ENCODE measurements around the gene HES7.

HES7 gene

DNA sequence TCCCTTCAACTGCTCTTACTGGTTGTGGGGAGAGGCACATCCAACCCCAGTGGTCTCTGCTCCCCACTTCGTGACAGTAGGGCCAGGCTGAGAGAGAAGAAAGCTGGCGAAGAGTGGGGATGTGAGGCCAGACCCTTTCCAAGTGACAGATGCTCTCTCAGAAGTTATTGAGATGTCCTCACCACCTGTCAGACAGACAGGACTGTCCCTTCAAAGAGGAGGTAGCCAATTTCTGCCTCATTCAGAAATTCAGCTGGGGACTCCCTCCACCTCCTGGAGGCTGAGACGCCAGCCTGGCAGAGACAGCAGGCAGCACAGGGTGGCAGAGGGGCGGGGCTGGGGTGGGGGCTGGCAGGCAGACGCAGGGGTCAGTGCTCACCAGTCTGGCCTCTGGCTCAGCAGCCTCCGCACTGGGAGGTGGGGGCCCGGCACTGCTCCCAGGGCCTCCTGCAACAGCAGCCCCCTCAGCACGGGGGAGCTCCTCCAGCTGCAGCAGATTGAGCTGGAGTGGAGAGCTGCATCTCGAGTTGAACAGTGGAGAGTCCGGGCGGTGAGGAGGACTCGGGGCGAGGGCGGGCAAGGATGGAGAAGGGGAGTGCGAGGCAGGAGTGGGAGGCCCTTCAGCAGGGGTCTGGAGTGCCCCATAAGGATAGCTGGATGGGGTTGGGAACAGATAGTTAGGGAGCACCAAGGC, 19.1 kb upstream of the HES7 start:
- no peak for DNase-seq

DNA sequence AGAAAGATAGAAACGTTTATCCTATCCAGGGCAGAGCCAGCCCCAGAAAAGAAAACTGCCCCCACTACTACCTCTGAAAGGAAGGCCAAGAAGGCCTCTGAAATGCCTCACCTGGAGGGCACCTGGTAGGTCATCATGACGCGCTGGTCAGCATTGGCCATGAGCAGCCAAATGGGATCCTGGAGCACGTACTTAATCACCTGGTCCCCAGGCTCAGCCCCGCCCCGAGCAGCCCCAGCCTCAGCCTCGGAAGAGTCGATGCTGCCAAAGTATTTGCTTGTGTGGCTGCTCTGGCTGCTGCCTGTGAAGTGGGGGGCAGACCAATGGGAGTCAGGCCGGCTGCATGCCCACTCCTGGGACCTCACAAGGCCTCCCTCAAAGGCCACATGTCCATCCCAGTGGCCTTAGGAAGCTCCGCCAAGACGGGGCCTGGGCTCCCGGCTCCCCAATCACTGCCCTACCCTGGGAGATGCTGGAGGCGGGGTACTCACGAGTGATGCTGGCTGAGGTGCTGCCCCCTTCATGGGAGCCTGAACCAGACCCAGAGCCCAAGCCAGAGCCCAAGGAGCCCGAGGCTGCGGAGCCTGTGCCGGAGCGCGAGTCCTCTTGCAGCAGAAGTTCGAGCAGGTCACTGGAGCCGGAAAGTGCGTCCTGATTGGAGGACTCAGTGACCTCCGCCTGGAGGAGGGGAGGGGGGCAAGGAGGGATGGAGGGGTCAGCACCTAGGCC, 18.4 kb upstream of the HES7 start:
- DNase-seq: no peak

DNA sequence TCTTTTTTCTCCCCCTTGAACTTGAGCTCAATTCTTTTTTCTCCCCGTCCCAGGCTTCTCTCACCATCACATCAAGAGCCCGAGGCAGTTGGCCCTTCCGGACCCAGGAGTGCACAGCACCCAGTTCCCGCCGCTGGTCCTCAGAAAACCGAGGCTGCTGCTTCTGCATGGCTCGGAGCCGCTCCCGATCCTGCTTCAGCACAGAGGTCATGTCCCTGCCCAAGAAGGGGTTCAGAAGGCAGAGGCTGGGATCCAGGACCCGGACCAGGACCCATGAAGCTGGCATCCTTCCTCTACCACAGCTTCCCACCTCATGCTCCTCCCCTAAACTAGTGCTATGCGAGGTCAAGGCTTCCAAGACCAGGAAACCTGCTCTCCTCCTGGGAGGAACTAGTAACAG, 17.8 kb upstream of the HES7 start:
- DNase-seq: no peak

DNA sequence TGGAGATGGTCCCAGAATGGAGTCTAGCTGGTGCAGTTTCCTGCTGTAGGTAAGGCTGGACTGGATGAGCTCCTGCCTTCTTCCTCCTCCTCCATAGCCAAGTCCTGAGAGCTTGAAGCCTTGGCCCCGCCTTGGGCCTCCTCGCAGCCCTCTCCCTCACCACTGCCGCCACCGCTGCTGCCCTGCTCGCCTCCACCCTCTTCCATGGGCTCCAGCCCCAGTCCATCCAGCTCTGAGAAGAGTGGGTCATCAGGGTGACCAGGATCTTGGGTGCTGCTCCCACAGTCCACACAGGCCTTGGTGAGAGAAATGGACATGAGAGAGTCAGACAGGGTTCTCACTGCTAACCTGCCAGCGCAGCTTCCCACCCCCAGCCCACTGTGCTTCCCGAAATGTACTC, 17.1 kb upstream of the HES7 start:
- DNase-seq: no peak

DNA sequence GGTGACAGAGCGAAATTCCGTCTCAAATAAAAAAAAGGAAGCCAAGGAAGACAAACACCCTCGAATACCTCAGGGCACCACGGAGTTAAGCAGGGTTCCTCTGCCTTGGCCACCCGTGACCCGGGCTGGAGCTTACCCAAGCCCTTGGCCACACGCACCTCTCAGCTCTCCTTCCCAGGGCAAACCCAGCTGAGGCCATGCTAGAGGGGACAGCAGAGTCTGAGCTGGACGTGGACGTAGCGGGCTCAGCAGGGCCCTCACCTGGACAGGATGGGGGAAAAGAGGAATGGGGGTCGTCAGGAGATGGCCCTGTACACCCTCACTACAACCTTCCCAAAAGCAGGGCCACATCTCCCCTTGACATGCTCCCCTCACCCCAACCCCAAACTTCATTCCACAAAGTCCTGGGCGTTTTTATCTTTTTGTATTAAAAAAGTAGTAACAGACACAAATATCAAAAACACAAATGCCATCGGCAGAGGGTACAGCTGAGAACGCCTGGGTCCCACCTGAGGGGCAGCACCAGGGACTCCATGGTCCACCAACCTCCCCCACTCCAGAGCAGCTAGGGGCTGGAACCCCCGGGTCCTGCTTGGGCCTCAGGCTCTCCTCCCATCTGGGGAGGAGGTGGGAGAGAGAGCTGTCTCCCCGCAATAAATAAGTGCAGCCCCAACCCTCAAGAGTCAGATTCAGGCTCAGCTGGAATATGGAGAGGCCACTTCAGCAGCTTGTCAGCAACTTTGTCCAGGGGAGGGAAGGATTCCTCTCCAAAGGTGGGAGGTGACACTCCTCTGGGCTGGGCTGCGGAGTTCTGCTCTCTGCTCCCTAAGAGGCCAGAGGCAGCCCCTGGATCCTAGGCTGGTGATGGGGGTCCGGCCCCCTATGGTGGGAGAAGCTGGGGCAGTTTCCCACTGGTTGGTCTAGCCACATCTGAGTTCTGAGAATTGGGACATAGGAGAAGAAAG, 16.4 kb upstream of the HES7 start:
- no peak for DNase-seq

DNA sequence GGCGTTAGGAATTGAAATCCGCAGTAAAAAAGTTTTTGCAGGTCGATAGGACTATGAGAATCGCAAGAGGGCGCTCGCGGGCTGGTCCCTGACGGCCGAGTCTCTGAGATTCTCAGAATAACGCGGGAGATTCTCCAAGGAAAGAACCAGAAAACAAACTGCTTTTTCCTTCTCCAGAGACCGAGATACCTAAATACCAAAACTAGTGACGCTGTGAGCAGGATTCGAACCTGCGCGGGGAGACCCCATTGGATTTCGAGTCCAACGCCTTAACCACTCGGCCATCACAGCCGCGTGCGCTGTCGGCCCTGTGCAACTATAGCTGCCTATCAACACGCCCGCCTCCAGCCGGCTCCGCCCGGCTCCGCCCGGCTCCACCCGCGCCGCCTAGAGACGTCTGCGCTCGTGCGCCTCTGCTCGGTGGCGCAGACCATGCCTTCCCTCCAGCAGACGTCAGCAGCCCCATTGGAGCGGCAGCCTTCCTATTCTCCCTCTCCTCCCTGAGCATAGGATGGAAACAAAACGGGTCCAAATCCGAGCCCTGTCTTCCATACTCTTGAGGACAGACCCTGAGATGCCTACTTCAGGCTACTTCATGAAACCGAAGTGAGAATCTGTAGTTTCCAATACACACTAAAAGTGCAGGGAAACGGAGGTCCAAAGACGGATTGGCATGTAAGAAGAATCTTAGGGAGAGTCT, 14.9 kb upstream of the HES7 start:
- DNase-seq: peak; percentile 99

DNA sequence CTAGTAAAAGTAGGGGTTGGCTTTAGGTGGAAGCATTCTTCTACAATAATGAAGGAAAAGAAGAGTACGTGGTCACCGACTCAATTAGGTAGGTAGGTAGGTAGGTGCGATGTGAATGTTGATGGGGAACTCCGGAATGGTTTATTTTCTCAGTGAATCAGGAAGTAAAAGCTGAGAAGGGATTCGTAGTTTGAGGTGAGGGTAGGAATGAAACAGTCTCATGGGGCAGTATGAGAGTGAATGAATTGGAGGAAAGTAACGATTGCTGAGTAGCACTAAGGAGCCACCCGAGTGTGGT, 14.4 kb upstream of the HES7 start:
- no peak for DNase-seq

DNA sequence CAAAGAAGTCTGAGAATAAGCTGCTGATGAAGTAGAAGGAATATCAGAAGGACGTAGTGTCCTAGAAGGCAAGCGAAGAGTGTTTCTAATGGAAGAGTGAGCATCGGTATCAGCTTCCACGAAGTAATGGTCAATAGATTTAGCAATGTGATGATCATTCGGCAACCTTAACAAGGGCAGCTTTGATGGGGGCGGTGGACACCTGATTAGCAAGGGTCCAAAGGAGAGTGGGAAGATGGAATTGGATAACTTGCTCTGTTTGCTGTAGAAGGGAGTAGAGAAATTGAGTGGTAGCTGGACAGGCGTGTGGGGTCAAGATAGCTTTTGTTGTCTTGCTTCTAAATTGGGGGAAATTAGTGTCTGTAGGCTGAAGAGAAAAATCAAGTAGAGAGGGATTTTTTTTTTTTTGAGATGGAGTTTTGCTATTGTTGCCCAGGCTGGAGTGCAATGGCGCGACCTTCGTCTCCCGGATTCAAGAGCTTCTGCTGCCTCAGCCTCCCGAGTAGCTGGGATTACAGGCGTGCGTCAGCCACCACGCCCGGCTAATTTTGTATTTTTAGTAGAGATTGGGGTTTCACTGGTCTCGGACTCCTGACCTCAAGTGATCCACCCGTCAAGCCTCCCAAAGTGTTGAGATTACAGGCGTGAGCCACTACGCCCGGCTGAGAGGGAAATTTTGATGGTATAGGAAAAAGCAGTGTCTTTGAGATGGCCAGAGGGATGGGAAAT, 13.9 kb upstream of the HES7 start:
- no peak for DNase-seq

DNA sequence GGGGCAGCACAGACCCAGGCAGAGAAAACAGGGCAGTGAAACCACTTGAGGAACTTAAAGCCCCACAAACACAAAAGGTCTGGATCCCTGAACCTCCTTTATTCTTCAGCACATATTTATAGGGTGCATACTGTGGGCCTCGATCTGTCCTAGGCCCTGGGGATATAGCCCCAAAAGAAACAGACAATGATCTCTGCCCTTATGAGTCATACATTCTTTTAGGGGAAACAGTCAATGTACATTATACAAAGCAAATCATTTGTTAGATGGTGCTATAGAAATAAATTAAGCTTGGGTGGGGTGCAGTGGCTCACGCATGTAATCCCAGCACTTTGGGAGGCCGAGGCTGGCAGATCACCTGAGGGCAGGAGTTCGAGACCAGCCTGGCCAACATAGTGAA, 10.0 kb upstream of the HES7 start:
- DNase-seq: no peak

DNA sequence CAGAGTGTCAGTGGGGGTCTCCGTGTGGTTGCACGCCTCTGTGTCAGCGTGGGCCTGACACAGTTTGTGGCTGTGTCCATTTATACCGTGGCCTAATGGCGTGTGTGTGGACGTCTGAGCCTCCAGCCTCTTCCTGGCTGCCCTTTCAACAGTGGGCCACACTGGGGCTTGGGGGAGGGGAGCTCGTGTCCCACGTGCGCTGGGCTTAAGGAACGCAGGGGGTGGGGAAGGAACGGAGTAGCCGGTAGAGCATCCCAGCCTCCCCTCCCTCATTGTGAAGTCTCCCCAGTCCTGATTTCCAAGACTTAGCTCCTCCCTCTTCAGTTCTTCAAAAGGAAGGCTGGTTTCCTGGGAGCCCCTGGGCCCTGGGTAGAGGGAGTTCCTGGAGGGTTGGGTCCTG, 9.5 kb upstream of the HES7 start:
- DNase-seq: no peak

DNA sequence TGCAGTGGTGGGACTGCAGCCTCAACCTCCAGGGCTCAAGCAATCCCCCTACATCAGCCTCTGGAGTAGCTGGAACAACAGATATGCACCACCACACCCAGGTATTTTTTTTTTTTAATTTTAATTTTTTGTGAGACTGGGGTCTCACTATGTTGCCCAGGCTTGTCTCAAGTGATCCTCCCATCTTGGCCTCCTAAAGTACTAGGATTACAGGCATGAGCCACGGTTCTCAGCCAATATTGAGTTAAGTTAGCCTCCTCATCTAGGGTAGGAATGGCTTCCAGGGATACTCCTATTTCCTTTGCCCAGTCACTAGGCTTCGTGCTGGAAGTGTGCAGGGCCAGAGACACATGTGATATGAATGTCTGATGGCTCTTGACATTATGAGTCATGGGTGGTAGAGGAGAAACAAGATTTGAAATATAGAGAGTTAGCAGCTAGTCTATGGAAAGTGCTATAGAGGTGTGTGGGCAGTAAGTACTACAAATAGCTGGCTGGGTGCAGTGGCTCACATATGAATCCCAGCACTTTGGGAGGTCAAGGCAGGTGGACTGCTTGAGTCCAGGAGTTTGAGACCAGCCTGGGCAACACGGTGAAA, 8.0 kb upstream of the HES7 start:
- DNase-seq: no peak

DNA sequence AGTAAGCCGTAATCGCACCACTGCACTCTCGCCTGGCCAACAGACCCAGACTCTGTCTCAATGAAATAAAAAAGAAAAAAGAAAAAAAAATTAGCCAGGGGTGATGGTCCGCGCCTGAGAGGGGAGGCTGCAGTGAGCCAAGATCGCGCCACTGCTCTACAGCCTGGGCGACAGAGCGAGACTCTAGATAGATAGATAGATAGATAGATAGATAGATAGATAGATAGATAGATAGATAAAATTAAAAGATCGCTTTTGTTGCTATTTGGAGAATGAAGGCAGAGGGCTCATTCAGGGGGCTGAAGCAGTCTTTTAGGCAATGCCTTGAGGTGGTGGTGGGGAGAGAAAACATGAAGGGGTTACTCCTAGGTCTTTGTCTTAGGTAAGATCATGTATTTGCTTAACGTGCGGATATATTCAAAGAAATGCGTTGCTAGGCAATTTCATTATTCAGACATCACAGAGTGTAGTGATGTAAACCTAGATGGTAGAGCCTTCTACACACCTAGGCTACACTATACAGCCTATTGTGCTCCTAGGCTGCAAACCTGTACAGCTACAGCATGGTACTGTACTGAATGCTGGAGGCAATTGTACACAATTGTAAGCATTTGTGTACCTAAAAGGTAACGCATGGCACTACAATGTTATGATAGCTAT, 4.3 kb upstream of the HES7 start:
- DNase-seq: no peak

DNA sequence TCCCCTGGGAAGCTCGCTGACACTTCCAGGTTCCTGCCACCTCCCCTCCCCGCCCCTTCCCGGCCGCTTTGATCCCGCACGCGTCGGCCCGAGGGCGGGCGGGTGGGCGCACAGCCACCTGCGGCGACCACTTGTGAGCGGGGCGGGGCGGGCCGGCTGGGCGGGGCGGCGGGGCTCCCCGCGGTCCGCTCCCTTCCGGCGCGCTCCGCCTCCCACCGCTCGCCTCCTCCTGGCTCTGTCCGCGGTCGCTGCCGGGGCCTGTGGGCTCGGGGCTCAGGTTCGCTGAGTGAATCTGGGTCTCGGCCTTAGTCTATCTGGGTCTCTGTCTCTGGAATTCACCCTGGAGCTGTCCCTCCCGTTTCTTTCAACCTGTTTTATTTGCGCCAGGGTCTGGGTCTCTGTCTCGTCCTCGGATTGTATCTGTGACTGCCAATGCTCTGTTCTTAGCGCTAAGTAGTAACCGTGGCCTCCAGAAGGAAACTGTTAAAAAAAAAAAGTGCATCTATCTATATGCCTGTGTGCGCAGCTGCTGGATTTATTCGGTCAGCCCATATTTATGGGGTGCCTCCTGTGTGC, 2.7 kb upstream of the HES7 start:
- peak; percentile 50 for DNase-seq

DNA sequence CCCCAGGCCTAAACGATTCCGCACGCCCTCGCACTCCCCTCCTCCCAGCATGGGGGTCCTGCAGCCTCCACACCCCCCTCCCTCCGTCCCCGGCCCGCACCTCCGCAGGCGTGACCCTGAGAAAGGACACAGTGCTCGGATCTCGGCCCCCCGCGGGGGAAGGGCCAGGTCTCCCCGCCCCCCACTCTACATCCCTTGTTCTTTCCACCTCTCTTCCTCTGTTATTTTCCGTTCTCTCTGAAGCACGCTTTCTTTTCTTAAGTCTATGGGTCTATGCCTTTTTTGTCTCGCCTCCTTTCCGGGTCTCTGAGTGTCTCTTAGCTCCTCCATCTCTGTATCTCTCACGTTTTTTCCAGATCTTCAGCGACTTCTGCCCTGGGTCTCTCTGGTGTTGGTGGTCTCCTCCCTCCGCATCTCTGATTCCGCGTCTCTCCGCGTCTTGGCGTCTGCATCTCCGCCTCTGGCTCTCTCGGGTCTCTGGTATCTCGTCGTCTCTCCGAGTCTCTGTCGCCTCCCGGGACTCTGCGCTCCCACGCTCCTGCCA, 2.1 kb upstream of the HES7 start:
- DNase-seq: peak; percentile 43

DNA sequence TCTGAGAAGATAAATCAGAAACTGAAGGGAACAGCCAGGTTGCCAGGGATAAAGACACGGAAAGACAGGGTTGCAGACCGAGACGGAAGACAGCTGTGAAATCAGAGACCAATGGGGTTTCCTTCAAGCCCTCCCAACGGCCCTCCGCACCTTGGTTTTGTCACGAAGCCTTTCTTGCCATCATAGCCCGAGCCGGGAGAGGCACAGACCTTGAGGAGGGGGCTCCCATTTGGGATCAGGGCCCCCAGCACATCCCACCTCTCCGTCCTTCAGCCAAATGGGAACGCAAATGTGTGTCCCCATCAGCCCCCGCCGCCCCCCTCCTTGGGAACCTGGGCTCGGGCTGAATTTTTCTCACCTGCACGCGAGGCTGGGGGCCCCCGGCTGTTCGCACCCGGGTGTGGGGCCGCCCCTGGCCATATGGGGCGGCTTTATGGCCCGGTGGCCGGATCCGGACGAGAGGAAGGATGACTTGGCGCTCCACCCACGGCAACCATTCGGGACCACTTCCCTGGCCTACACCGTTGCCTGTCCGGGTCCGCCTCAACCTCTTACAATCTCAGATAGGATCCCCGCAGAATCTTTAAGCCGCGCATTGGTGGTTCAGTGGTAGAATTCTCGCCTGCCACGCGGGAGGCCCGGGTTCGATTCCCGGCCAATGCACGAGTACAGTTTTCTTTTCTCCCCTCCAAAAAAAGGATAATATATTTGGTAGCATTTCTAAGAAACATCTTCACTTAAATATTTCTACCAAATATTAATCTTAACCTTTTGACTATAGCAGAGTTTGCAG, 1.4 kb upstream of the HES7 start:
- peak; percentile 84 for DNase-seq

DNA sequence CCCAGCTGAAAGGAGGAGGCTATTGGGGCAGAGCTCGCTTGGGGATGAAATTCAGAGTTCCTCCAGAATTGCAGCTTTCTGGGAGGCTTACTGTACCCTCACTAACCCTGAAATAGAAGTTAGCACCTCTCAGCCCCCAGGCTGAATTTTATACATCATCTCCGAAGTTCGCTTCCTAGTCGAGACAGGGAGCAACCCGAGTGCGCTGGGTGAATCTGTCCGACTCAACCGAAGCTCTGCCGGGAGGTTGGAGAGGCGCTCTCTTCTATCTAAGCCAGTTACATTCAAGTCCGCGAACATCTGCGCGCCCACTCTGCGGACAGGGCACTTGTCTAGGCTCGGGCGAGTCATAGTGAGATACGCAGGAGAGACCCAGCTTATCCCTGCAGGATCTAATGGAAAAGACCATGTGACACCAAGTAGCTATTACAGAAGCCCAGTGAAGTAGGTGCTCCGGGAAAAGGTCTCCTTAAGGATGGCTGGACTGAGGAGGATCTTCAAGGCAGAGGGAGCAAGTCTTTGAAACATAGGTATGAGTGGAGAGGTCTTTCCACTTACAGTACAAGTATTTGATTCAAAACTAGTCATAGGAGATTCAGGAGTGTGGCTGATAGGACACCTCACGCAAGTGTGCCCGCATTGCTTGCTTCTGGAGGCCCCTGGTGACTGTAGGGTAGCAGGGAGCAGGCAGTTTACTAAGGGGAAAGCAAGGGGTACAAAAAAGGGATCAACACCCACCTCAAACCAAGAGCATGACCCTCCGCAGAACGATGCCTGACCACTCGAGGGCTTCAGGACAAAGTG, 646 bp upstream of the HES7 start:
- DNase-seq: peak; percentile 28

DNA sequence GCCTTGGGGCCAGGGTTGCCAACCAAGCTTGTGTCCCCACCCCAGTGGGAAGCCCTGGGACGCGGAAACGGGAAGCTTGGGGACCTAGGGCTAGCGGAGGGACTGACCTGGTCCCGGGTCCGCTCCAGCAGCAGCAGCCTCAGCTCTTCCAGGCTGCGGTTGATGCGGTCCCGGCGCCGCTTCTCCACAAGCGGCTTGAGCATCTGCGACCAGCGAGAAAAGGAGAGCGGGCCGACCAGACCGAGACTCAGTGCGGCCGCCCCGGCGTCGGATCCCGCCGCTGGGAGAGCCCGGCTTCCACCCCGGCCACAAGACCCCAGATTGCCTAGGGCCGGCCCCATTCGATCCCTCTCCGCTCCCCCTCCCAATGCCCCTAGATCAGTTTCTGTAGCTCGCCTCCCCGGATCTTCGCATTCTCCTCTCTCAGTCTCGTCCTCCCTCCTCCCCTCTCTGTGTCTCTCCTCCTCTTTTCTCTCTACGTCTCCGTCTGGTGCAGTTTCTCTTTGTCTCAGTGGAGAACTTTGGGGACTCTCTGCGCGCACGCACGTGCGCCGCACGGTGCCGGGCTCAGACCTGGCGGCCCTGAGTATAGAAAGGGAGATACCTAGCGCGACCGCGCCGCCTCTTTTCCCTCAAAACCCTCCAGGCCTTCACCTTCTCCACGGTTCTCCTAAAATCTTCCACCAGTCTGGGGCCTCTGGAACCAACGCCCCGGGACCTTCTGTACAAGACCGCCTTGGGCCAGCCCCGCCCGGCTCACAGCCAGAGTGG, 797 bp downstream of the HES7 start:
- peak; percentile 38 for DNase-seq

DNA sequence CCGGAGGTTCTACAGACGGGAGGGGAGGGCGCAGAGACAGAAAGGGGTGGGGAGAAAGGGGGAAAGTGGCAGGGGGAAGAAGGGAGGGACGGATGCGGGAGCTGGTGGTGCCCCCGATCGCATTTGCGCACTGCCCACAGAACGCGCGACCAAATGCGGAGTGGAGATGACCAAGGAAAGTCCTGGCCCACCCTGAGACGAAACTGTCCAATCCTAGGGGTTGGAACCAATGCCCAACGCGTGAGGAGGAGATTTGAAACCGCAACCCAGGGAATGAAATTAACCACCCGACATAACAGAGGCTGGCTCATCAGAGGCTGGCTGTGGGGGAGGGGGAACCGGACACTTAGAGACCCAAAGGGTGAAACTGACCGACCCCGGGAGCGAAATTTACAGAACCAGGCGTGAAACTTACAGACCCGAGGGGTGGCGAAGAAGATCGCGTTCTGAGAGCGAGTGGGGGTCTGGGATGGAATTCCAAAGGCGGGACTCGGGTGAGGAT, 1.4 kb downstream of the HES7 start:
- no peak for DNase-seq

Data from hematopoietic multipotent progenitor cell treated with erythropoietin and hydrocortisone succinate and interleukin-3 and kit ligand, for 8 days (in vitro differentiated cells).